Tibial nerve (tissue), 4 donors: ENCODE data around the gene UBE2A. TPM values are rescaled to one million over a fixed set of nuclear protein-coding genes. Genes with fewer than 3 reads are reported as not detected.

Source experiments
- DNase-seq, 2 donors: peaks; one replicate each; pipeline ENCODE4 v3.0.0-alpha.2; 2019; ENCODE audit warnings: low spot score in 2 of 2
- H3K27ac ChIP-seq, 4 donors: fragments of 200-600 bp; sonication (generic) in 3 of 4; one replicate each; pipeline ENCODE4 v1.5.1; 2017 to 2019; ENCODE audit warnings: mild to moderate bottlenecking in 1 of 4
- H3K27me3 ChIP-seq, 2 donors: fragments of 200-600 bp; sonication (generic) in 1 of 2; one replicate each; pipeline versions ENCODE4 v1.5.1 to v1.6.0; 2017 to 2019
- H3K36me3 ChIP-seq, 3 donors: fragments of 200-600 bp; sonication (generic); one replicate each; pipeline ENCODE4 v1.5.1; 2018 to 2019
- H3K4me1 ChIP-seq, 4 donors: fragments of 200-600 bp; sonication (generic) in 3 of 4; one replicate each; pipeline ENCODE4 v1.5.1; 2017 to 2019
- H3K4me3 ChIP-seq, 4 donors: fragments of 200-600 bp; sonication (generic) in 3 of 4; one replicate each; pipeline ENCODE4 v1.5.1; 2017 to 2019; ENCODE audit warnings: mild to moderate bottlenecking in 1 of 4, moderate library complexity in 1 of 4
- H3K9me3 ChIP-seq, 4 donors: fragments of 200-600 bp; sonication (generic) in 3 of 4; one replicate each; pipeline ENCODE4 v1.5.1; 2017 to 2019
- CTCF ChIP-seq, 5 experiments: fragments of 200-600 bp in 3 of 5; fragments of 450-650 bp in 2 of 5; sonication (generic) in 3 of 5; IDR thresholded peaks; one replicate each; pipeline ENCODE4 v1.5.1; 2016 to 2019; ENCODE audit warnings: antibody characterized with exemption in 5 of 5, mild to moderate bottlenecking in 3 of 5, moderate library complexity in 2 of 5
- EP300 ChIP-seq, 2 donors: sonication (generic); formaldehyde crosslinking; IDR thresholded peaks; one replicate each; pipeline ENCODE4 v1.6.1; 2017; ENCODE audit warnings: antibody characterized with exemption in 2 of 2, mild to moderate bottlenecking in 1 of 2
- POLR2A ChIP-seq, 2 donors: fragments of 450-650 bp; IDR thresholded peaks; one replicate each; pipeline ENCODE4 v1.6.1; 2017; ENCODE audit warnings: antibody characterized with exemption in 2 of 2, mild to moderate bottlenecking in 2 of 2, moderate library complexity in 2 of 2
- WGBS, 2 donors: methylation state at CpG; one replicate each; pipeline ENCODE4 v1.1.5; 2018; 5-methylcytosine and 5-hydroxymethylcytosine counted together
- total RNA-seq, 4 donors: library from RNA; depleted of rRNA; stranded (reverse); fragments of >200 nt; gene quantifications; one replicate each; pipeline ENCODE4 v1.1.0, GENCODE V29; 2016

UBE2A gene
- total RNA-seq, 4 donors from 2014 or later: 31.8 to 62.5 (median 40.5) TPM

GRCh38 chrX:119541188-119541587 lies 33.2 kb upstream of the UBE2A start:
- Histone ChIP-seq H3K36me3 (peaks cover 0 to 11% (median 0%) of the 10 kb centered on the region in 3 donors), H3K9me3 (no peaks in the 10 kb centered on the region), H3K27me3 (no peaks in the 10 kb centered on the region), H3K4me3 (no peak overlapping the region), H3K4me1 (no peaks in the 10 kb centered on the region), H3K27ac (no peak overlapping the region)
- TF ChIP-seq POLR2A (IDR thresholded peaks at IDR 0.05) (no peak), CTCF (IDR thresholded peaks at IDR 0.05) (no peak), EP300 (IDR thresholded peaks at IDR 0.05) (no peak)
- no peak for DNase-seq
- WGBS, 2 donors: 70 to 71% methylated on average over 4 of the region's 4 CpGs

GRCh38 chrX:119549327-119550016 lies 24.9 kb upstream of the UBE2A start:
- H3K36me3 ChIP-seq: no peaks in the 10 kb centered on the region
- no peaks in the 10 kb centered on the region for H3K9me3 ChIP-seq
- H3K27ac ChIP-seq: no peak overlapping the region
- H3K4me1 ChIP-seq: no peaks in the 10 kb centered on the region
- H3K4me3 ChIP-seq: no peak overlapping the region
- H3K27me3 ChIP-seq: no peaks in the 10 kb centered on the region
- WGBS, 2 donors: 64 to 66% methylated on average over 7 of the region's 7 CpGs
- no peak for TF ChIP-seq POLR2A (IDR thresholded peaks at IDR 0.05)
- no peak for TF ChIP-seq CTCF (IDR thresholded peaks at IDR 0.05)
- TF ChIP-seq EP300 (IDR thresholded peaks at IDR 0.05): no peak
- no peak for DNase-seq

GRCh38 chrX:119552508-119552907 lies 21.9 kb upstream of the UBE2A start:
- H3K36me3 ChIP-seq: peaks cover 0 to 14% (median 0%) of the 10 kb centered on the region in 3 donors
- no peaks in the 10 kb centered on the region for H3K27me3 ChIP-seq
- H3K9me3 ChIP-seq: no peaks in the 10 kb centered on the region
- TF ChIP-seq EP300 (IDR thresholded peaks at IDR 0.05) (no peak), POLR2A (IDR thresholded peaks at IDR 0.05) (no peak), CTCF (IDR thresholded peaks at IDR 0.05) (no peak)
- H3K4me1 ChIP-seq: no peaks in the 10 kb centered on the region
- no peak overlapping the region for H3K27ac ChIP-seq
- 69 to 79% methylated on average over 2 to 3 of the region's 3 CpGs for WGBS, 2 donors
- DNase-seq: no peak
- H3K4me3 ChIP-seq: no peak overlapping the region

- Histone ChIP-seq H3K9me3 (no peaks in the 10 kb centered on the region), H3K4me1 (peaks cover 0 to 13% (median 0%) of the 10 kb centered on the region in 4 donors), H3K4me3 (peak within 1 kb of the TSS; percentile 33 to 61 (median 51)), H3K27me3 (no peaks in the 10 kb centered on the region), H3K36me3 (peaks cover 0 to 1% (median 0%) of the 10 kb centered on the region in 3 donors), H3K27ac (peak within 1 kb of the TSS; percentile 64 to 86 (median 70))
- 2 to 32% methylated on average over 6 to 18 of the region's 27 CpGs for WGBS, 2 donors
- DNase-seq: peak; percentile 76 to 80
- TF ChIP-seq POLR2A (IDR thresholded peaks at IDR 0.05) (peak in 1 of 2 donors; percentile 19), EP300 (IDR thresholded peaks at IDR 0.05) (peak; percentile 46 to 92), CTCF (IDR thresholded peaks at IDR 0.05) (no peak)
Measured at GRCh38 chrX:119565107-119565663, 9.2 kb upstream of the UBE2A start, which contains the start of gene STEEP1. TSS of gene STEEP1 (minus strand) at chrX:119565409. CDS start at chrX:119565355, 54 bp downstream.

- 87 to 97% methylated on average over 5 to 6 of the region's 6 CpGs for WGBS, 2 donors
- no peak overlapping the region for H3K4me3 ChIP-seq
- TF ChIP-seq EP300 (IDR thresholded peaks at IDR 0.05): no peak
- TF ChIP-seq POLR2A (IDR thresholded peaks at IDR 0.05): no peak
- no peak for TF ChIP-seq CTCF (IDR thresholded peaks at IDR 0.05)
- H3K36me3 ChIP-seq: no peaks in the 10 kb centered on the region
- peaks cover 0 to 13% (median 2%) of the 10 kb centered on the region in 4 donors for H3K4me1 ChIP-seq
- no peaks in the 10 kb centered on the region for H3K27me3 ChIP-seq
- no peaks in the 10 kb centered on the region for H3K9me3 ChIP-seq
- DNase-seq: no peak
- no peak overlapping the region for H3K27ac ChIP-seq
Measured at GRCh38 chrX:119570351-119570835, 4.0 kb upstream of the UBE2A start.
